AG09309 (cell line): Measurements from ENCODE around the gene AIP.

ENCODE experiments used
- DNase-seq: peaks from one replicate; pipeline ENCODE4 v3.0.0-alpha.2; 2010; ENCODE audit warnings: low read depth
- H3K4me3 ChIP-seq: 2 replicates; pipeline ENCODE4 v1.5.1; 2011; ENCODE audit warnings: mild to moderate bottlenecking, low read depth, low read length, moderate library complexity; ENCODE audit not compliant: control insufficient read depth
- CTCF ChIP-seq: IDR thresholded peaks from 2 replicates; pipeline ENCODE4 v1.5.1; 2011; ENCODE audit warnings: mild to moderate bottlenecking, low read depth, low read length, inconsistent platforms; ENCODE audit not compliant: insufficient read depth, control insufficient read depth; ENCODE audit errors: missing control alignments

AIP gene

GRCh38 chr11:67504005-67504949 is 21.5 kb downstream of the AIP start:
- no peak for TF ChIP-seq CTCF
- peak overlapping the region; percentile 53 for H3K4me3 ChIP-seq
- no peak for DNase-seq

DNA sequence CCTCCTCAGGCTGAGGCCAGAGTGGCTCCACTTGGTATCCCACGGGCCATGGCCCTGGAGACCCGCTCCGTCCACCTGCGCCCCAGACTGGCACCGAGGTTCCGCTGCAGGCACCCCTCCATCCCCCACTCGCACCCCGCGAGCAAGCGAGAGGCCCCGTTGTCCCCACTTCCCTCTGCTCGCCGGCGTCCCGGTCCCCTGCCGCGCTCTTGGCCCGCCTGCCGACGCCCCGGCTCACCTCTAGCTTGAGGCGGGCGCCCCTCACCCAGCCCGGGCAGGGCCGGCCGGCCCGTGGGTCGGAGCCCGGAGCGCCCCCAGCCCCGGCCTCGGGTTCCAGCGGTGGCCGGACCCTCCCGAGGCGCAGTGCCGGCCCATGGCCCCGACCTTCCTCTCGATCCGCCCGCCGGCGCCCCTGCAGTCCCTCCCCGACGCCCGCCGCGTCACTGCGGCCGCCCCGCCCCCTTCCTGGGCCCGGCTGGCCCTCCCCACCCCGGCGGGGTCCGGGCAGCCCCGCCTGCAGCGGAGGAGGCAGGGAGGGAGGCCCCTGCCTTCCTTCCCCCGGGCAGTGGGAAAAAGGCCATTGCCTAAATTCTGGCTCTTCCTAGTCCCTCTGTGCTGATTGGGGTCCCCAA is 22.2 kb downstream of the AIP start, which contains the start of gene PITPNM1:
Gene PITPNM1 (minus strand): TSS at position 414 of the 632 bp plus-strand sequence. CDS start 1,183 bp downstream, outside the sequence.
- no peak for DNase-seq
- no peak for TF ChIP-seq CTCF
- peak within 1 kb of the TSS; percentile 53 for H3K4me3 ChIP-seq

- TF ChIP-seq CTCF: peak; percentile 98
- H3K4me3 ChIP-seq: peak overlapping the region; percentile 53
- DNase-seq: peak; percentile 67
Measured at GRCh38 chr11:67505605-67506396, 23.0 kb downstream of the AIP start.

GRCh38 chr11:67506426-67507051 is 23.7 kb downstream of the AIP start:
- H3K4me3 ChIP-seq: no peak overlapping the region
- no peak for TF ChIP-seq CTCF
- no peak for DNase-seq

- no peak for TF ChIP-seq CTCF
- DNase-seq: peak; percentile 17
- peak overlapping the region; percentile 86 for H3K4me3 ChIP-seq
Measured at GRCh38 chr11:67507242-67507863, 24.5 kb downstream of the AIP start.
